GM18505 (cell line): ENCODE results near the gene OR6Q1.
"Not testable (repeated sequence)": the region's sequence is repeated elsewhere in the genome, so short reads cannot be mapped to it uniquely, and the experiment has no call there.

Experiments
- ATAC-seq: cut with Tn5 transposase; IDR thresholded peaks from one replicate; pipeline ENCODE4 v1.9.1; 2021; ENCODE audit not compliant: unreplicated experiment
- POLR2A ChIP-seq: IDR thresholded peaks from 4 replicates; pipeline ENCODE4 v1.6.1; 2011; ENCODE audit warnings: borderline replicate concordance; ENCODE audit not compliant: insufficient read depth, insufficient read length; ENCODE audit errors: extremely low read depth

OR6Q1 gene, protein sequence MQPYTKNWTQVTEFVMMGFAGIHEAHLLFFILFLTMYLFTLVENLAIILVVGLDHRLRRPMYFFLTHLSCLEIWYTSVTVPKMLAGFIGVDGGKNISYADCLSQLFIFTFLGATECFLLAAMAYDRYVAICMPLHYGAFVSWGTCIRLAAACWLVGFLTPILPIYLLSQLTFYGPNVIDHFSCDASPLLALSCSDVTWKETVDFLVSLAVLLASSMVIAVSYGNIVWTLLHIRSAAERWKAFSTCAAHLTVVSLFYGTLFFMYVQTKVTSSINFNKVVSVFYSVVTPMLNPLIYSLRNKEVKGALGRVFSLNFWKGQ

DNA sequence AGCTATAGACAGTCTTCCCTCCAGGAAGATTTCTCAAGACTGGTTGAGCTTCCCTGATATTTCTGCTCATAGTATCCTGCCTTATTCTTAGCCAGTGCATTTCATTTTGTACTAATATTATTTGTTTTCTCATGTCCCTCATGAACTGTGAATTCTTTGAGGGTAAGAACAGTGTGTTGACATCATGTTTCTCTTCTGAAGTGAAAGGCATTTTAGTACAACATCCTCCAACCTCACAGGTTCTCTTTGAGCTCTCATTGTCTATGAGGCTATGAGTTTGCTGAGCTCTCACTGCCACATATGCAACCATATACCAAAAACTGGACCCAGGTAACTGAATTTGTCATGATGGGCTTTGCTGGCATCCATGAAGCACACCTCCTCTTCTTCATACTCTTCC is at the start of gene OR6Q1:
Gene OR6Q1, plus strand, starts transcription at position 301 of the 400 bp plus-strand sequence. Its CDS starts 0 bp downstream, at position 301.
- no peak for TF ChIP-seq POLR2A
- ATAC-seq, result no peak

DNA sequence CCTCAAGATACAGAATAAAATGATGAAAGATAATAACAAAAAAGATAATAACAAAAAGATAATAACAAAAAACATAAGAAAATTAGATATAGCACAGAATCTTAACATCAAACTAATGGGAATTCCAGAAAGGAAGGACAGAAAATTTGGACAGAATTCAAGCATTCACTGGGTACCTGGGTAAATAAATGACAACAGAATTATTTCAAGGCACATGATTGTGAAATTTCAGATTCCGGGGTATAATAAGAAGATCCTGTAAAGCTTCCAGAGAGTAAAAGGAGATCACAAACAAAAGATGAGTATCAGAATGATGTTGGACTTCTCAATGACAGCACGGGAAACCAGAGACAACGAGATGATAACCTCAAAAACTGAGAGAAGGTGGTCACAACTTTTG is 49.2 kb upstream of the OR6Q1 start:
- no peak for TF ChIP-seq POLR2A

DNA sequence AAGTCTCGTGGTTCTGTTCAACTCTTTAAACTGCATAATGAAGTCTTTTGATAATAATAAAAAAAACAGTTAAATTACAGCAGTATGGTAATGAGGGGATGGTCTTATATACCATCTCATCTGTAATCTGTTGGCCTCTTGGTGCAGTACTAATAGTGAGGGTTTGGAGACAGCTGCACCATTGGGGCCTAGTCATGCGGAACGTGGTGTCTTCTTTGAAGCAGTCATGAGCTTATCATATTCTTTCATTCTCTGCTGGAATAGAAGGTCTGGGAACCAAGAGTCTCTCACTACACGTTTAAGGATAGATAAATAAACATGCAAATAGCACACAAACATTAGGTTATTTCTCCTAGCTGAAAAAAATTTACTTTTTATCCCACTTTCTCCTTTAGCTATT is 48.0 kb upstream of the OR6Q1 start:
- no peak for ATAC-seq
- no peak for TF ChIP-seq POLR2A

More for the DNA sequence above, 49.2 kb upstream of the OR6Q1 start:
- ATAC-seq, result no peak

DNA sequence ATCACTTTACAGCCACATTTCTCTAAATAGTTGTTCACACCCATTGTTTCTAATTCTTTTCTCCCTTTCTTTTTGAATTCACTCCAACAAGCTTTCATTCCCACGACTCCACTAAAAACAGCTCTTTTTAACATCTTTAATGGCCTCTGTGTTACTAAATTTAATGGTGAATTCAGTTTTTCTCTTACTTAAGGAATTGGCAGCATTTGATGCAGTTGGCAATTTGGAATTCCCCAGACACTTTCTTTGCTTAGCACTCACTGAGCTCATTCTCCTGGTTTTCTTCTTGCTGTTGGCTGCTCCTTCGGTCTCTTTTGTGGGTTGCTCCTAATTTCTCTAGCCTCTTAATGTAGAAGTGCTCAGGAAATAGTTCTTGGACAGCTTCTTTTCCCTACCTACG is 47.6 kb upstream of the OR6Q1 start:
- ATAC-seq, result no peak

DNA sequence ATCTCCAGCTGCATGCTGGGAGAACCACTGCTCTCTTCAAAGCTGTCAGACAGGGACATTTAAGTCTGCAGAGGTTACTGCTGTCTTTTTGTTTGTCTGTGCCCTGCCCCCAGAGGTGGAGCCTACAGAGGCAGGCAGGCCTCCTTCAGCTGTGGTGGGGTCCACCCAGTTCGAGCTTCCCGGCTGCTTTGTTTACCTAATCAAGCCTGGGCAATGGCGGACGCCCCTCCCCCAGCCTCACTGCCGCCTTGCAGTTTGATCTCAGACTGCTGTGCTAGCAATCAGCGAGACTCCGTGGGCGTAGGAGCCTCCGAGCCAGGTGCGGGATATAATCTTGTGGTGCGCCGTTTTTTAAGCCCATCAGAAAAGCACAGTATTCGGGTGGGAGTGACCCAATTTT is 31.2 kb upstream of the OR6Q1 start:
- not testable (repeated sequence) for ATAC-seq

More for the DNA sequence above, 47.6 kb upstream of the OR6Q1 start:
- TF ChIP-seq POLR2A, result no peak

DNA sequence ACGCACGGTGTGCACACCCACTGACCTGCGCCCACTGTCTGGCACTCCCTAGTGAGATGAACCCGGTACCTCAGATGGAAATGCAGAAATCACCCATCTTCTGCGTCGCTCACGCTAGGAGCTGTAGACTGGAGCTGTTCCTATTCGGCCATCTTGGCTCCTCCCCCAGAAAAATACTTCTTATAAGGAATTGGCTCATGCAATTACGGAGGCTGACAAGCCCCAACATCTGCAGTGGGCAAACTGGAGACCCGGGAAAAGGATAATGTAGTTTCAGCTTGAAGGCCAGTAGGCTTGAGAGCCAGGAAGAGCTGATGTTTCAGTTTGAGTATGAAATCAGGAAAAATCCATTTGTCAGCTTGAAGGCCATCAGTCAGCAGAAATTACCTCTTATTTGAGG is 30.7 kb upstream of the OR6Q1 start:
- not testable (repeated sequence) for ATAC-seq

DNA sequence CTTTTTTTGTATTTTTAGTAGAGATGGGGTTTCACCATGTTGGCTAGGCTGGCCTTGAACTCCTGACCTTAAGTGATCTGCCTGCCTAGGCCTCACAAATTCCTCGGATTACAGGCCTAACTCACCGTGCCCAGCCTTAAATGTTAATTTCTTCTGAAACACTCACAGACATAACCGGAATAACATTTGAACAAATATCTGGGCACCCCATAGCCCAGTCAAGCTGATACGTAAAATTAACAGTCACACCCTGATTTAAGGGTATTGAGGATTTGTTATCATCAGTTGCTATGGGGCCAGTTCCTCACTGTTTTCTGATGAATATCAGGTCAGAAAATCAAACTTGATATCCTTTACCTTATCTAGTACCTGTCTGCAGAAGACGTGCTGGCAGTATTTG is 30.1 kb upstream of the OR6Q1 start:
- no peak for ATAC-seq
- no peak for TF ChIP-seq POLR2A

DNA sequence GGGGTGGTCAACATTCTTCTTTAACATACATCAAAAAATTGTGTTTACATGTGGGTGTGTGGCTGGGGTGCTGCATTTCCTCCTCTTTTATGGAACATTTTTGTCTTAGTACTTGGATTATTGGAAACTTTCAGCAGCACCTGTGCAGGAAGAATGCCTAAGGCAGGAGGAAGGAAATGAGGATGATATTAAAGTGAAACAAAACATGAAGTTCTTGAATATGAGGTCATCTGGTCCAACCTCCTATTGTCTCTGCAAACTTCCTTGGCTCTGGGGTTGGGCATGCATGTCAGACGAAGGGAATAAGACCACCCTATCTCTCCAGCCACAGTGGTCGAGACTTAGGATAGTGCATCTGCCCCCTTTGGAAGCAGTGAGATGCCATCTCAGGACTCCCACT is 27.7 kb upstream of the OR6Q1 start:
- TF ChIP-seq POLR2A, result no peak
- no peak for ATAC-seq

DNA sequence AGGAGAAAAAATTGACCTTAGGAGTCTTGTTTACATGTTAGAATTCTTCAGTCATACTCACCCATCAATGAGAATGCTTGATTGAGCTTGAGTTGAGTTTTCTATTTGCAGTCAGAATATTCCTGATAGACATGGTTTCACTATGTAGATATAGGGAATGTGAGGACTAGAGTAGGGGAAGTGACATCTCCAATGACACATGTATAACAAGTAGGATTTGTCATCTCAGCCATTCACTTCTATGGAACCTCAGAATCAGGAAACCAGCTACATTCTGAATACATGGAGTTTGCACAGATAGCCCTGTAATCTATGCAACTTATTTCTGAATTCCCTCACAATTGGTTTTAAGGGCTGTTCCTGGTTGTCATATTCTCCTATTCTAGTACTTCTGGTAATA is 27.2 kb upstream of the OR6Q1 start:
- no peak for TF ChIP-seq POLR2A
- ATAC-seq, result no peak

DNA sequence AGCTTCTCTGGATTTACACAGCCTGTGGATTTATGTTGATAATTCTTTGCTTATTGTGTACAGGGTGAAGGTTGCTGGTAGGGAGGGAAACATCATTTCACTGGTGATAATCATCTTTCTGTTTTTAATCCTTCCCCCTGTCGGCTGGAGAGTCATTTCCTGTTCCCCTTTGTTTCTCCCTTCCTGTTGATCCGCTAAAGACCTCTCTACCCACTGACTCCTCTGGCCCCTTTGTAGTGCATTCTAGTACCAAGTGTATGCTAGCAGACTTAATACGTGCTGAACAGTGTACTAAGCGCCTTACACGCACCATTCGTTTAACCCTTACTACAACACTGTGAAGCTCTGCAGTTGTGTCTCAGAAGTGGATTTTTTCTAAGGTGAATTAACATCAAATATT is 26.1 kb upstream of the OR6Q1 start:
- no peak for ATAC-seq
- no peak for TF ChIP-seq POLR2A

DNA sequence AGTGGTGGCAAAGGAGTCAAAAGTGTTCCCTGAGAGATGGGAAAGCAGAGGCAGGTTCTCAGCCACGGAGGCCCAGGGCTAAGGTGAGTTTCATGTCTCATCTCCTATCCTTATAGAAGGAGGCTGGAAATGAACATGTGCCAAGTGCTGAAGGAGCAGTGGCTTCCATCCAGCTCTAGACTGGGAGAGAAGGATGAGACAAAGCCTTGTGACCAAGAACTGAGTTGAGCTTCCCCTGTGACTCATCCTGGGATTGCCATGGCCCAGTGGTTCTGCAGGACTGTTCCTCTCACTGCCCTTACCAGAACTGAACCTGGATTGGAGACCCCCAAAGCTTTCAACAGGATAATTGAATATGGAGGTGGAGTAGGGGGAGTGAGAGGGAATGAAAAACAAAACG is 23.8 kb upstream of the OR6Q1 start:
- TF ChIP-seq POLR2A, result no peak
- ATAC-seq, result no peak

DNA sequence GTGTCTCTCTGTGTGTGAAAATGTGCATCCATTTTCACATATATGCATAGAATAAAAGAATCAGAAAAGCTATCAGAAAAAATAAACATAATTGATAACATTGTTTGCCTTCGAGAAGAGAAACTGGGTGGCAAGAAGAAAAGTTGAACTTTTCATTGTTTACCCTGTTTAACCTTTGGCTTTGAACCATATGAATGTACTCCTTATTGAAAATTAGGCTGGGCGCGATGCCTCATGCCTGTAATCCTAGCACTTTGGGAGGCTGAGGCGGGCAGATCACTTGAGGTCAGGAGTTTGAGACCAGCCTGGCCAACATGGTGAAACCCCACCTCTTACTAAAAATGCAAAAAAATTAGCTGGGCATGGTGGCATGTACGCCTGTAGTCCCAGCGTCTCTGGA is 19.0 kb upstream of the OR6Q1 start:
- no peak for TF ChIP-seq POLR2A
- ATAC-seq, result no peak

DNA sequence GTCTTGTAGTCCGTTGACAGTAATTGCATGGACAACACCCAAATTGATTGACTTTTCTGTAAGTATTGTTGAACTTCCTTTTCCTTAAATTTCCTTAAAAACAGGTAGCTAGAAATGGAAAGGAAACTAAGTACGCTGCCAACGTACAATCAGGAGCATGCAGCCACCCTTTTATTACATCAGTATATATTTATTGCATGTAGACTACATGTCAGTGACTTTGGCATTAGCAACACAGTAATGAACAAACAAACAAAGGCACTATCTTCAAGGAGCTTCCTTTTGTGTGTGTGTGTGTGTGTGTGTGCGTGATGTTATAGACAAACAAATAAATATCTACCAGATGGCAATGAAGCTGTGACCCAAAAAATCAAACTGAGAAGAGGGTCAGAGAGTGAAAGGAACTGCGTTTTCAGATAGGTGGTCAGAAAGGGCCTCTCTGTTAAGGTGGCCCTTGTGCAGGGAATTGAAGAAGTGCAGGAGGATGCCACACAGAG is 7.3 kb upstream of the OR6Q1 start, which contains the start of gene OR9Q1:
Gene OR9Q1, plus strand, starts transcription at position 447 of the 497 bp plus-strand sequence. CDS start 155,564 bp downstream, outside the sequence.
- ATAC-seq, result no peak
- TF ChIP-seq POLR2A, result no peak

DNA sequence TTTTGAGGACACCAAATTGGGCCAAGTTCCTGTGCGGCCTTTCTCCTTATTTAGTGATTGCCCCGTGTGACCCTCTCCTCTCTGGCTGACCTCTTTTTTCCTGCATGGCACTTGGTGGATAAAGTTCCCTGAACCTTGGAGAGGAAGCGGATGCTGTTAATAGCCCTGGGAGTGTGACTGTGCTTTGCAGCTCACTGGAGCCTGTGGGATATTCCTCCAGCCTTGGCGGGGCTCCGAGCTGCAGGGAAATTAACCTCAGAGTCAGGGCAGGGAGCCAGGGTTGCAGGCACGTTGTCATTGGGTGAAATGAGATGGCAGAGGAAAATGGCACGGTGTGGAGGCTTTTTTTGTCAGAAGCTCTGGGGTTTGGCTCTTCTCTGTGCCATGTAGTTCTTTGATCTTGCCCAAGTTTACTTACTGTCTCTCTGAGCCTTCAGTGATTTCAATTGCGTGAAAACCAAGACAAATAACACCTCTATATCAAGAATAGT is 6.1 kb upstream of the OR6Q1 start:
- no peak for TF ChIP-seq POLR2A
- no peak for ATAC-seq

DNA sequence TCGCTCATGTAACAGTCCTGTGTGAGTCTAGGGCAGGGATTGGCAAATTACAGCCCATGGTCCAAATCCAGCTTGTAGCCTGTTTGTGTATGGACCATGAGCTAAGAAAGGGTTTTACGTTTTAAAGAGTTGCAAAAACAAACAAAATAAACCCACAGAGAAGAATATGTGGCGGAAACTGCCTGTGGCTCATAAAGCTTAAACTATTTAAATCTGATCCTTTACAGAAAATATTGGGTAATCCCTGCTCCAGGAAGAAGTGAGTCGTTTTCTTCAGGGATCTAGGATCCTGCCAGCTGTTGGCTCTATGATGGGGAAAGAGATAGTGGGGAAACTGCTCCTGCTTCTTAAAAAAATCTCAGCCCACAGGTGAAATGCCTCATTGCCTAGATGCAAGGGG is 3.4 kb upstream of the OR6Q1 start:
- TF ChIP-seq POLR2A, result no peak
- ATAC-seq, result no peak

DNA sequence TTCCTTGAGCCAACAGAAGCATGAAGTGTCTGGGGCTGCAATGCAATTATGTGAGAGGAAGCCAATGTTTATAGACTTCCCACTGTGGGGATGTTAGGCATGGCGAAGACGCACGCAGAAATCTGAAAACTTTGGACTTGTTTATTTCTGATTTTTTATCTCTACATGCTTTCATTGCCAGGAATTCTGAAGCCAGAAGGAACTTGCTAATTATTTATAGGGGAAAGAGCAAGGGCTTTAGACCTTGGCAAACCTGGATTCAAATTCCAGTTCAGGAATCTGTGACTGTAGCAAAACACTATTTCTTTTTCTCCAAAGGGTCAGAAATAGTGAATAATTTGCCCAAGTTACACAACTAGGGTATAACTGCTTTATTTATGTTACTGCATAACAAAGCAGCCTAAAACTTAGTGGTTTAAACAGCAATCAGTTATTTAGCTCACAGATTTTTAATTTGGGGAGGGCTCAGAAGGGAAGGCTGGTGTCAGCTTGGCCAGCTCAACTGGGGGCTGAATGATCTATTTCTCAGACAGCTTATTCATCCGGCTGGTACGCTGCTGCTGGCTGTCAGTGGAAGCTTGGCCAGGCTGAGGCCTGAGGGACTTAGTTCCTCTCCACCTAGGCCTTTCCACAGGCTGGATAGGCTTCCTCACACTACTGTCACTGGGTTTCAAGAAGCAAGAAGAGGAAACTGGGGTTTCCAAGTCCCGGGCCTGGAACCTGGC is 1.9 kb upstream of the OR6Q1 start:
- ATAC-seq, result no peak
- no peak for TF ChIP-seq POLR2A
